Keratinocyte (primary cell): Measurements from ENCODE around the gene CA9. TPM values are rescaled to one million over a fixed set of nuclear protein-coding genes. Genes with fewer than 3 reads are reported as not detected.

Experiments
- DNase-seq: peaks from one replicate; pipeline ENCODE4 v3.0.0-alpha.2; 2011; ENCODE audit warnings: low read depth, missing footprints, low spot score
- FAIRE-seq: peaks from 2 replicates; lab custom pipeline; 2011; peaks lifted over from hg19 to GRCh38; lab: Jason Lieb, UNC
- H2AFZ ChIP-seq: 2 replicates; pipeline ENCODE4 v1.6.0; 2012; ENCODE audit warnings: low read length, control low read depth, inconsistent platforms; ENCODE audit not compliant: control insufficient read depth
- H3K27ac ChIP-seq: 2 replicates; pipeline ENCODE4 v1.5.1; 2011; ENCODE audit warnings: low read length; ENCODE audit not compliant: control insufficient read depth, insufficient read depth
- H3K27me3 ChIP-seq: 3 replicates; pipeline ENCODE4 v1.6.0; 2011; ENCODE audit warnings: low read length; ENCODE audit not compliant: control insufficient read depth, insufficient read depth; ENCODE audit errors: extremely low read depth
- H3K36me3 ChIP-seq, 2 experiments: 2 replicates in 1 of 2; 3 replicates in 1 of 2; pipeline ENCODE4 v1.5.1; 2011; ENCODE audit warnings: low read length in 2 of 2, mild to moderate bottlenecking in 1 of 2; ENCODE audit not compliant: control insufficient read depth in 2 of 2, insufficient read depth in 2 of 2; ENCODE audit errors: extremely low read depth in 1 of 2
- H3K4me1 ChIP-seq: 3 replicates; pipeline ENCODE4 v1.5.1; 2011; ENCODE audit warnings: low read length; ENCODE audit not compliant: control insufficient read depth, insufficient read depth; ENCODE audit errors: extremely low read depth
- H3K4me2 ChIP-seq: 3 replicates; pipeline ENCODE4 v1.6.0; 2011; ENCODE audit warnings: low read depth, low read length; ENCODE audit not compliant: control insufficient read depth, insufficient read depth; ENCODE audit errors: extremely low read depth
- H3K4me3 ChIP-seq, 3 experiments: fragments of 200-600 bp in 1 of 3; sonication (generic) in 1 of 3; 2 replicates in 2 of 3; 3 replicates in 1 of 3; pipeline ENCODE4 v1.5.1; 2011 to 2016; ENCODE audit warnings: low read length in 3 of 3, mild to moderate bottlenecking in 3 of 3, control low read depth in 2 of 3, inconsistent platforms in 1 of 3, low read depth in 1 of 3, mixed read lengths in 1 of 3, mixed run types in 1 of 3, moderate library complexity in 1 of 3; ENCODE audit not compliant: control insufficient read depth in 2 of 3, insufficient read depth in 2 of 3; ENCODE audit errors: extremely low read depth in 1 of 3
- H3K79me2 ChIP-seq: 2 replicates; pipeline ENCODE4 v1.6.0; 2012; ENCODE audit warnings: low read length; ENCODE audit not compliant: control insufficient read depth, insufficient read depth
- H3K9ac ChIP-seq: 3 replicates; pipeline ENCODE4 v1.6.0; 2011; ENCODE audit warnings: low read length; ENCODE audit not compliant: control insufficient read depth, insufficient read depth; ENCODE audit errors: extremely low read depth
- H3K9me1 ChIP-seq: 3 replicates; pipeline ENCODE4 v1.6.0; 2011; ENCODE audit warnings: low read length; ENCODE audit not compliant: control insufficient read depth, insufficient read depth; ENCODE audit errors: extremely low read depth
- H3K9me3 ChIP-seq: 2 replicates; pipeline ENCODE4 v1.5.1; 2012; ENCODE audit warnings: low read depth, low read length; ENCODE audit not compliant: control insufficient read depth
- H4K20me1 ChIP-seq: 3 replicates; pipeline ENCODE4 v1.6.0; 2011; ENCODE audit warnings: low read length; ENCODE audit not compliant: control insufficient read depth, insufficient read depth; ENCODE audit errors: extremely low read depth
- EZH2 ChIP-seq: IDR thresholded peaks from one replicate; pipeline ENCODE4 v1.6.1; 2012; ENCODE audit warnings: inconsistent platforms, mild to moderate bottlenecking, low read length, moderate library complexity
- dilution Hi-C: fragments of 300-500 bp; cut with MboI; formaldehyde crosslinking; loops from one replicate; pipeline ENCODE4 v1.7.0; 2020; ENCODE audit warnings: low sequenced_read_pairs; ENCODE audit not compliant: extremely low pct_ligation_motif_present
- polyA plus RNA-seq, 5 experiments: library from polyadenylated mRNA; depleted of rRNA in 3 of 5; stranded (reverse) in 3 of 5; stranded (forward) in 1 of 5; unstranded in 1 of 5; fragments of >200 nt; gene quantifications; 1 replicate in 1 of 5; 2 replicates in 3 of 5; 3 replicates in 1 of 5; pipeline versions ENCODE4 v1.2.1 to v1.2.3, GENCODE V29; 2011 to 2012; ENCODE audit warnings: missing spikeins in 2 of 5, low read depth in 1 of 5, low replicate concordance in 1 of 5
- TF ChIP-seq, protein P1 (sequence below), 3 experiments: IDR thresholded peaks in 1 of 3; conservative IDR thresholded peaks in 1 of 3; optimal IDR thresholded peaks in 1 of 3; 2 replicates in 2 of 3; 3 replicates in 1 of 3; pipeline versions ENCODE3 to v1.5.1; 2011; ENCODE audit warnings: low read length in 3 of 3, mild to moderate bottlenecking in 3 of 3, moderate library complexity in 2 of 3, control low read depth in 1 of 3, inconsistent platforms in 1 of 3; ENCODE audit not compliant: insufficient read depth in 2 of 3; ENCODE audit errors: extremely low read depth in 1 of 3

Gene CA9
- polyA plus RNA-seq, 1 donor (not counting 4 experiments of a cell fraction or from before 2014, with no cell fraction given): 7.2 TPM

DNA sequence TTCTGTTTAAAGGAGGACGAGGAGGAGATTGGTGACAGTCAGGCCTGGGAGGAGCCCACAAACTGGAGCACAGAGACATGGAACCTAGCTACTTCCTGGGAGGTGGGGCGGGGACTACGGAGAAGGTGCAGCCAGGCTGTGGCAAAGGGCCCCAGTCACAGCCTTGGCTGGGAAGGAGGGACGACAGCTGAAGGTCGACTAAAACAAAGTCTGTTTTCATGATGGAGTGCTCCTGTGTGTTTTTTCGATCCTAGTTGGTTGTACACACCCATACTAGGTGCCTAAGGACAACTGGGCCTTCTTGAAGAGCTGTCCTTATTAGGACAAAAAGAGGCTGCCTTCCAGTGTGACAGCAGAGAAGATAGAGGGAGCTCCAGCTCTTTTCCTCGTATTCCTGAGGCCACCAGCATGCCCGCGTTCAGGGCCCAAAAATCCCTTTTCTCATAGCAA is 12.7 kb upstream of the CA9 start:
- Histone ChIP-seq H3K9me3 (no peaks in the 10 kb centered on the region), H2AFZ (no peak overlapping the region), H3K79me2 (peaks cover 2% of the 10 kb centered on the region), H3K9ac (no peak overlapping the region), H3K36me3 (peaks cover 1 to 13% of the 10 kb centered on the region in 2 experiments), H3K9me1 (no peaks in the 10 kb centered on the region), H4K20me1 (no peaks in the 10 kb centered on the region), H3K27ac (no peak overlapping the region), H3K4me3 (no peak overlapping the region), H3K27me3 (peaks cover 3% of the 10 kb centered on the region), H3K4me1 (peaks cover 20% of the 10 kb centered on the region), H3K4me2 (no peak overlapping the region)
- no peak for FAIRE-seq
- no peak for DNase-seq
- dilution Hi-C loops: no loop called here
- TF ChIP-seq, protein P1, sequence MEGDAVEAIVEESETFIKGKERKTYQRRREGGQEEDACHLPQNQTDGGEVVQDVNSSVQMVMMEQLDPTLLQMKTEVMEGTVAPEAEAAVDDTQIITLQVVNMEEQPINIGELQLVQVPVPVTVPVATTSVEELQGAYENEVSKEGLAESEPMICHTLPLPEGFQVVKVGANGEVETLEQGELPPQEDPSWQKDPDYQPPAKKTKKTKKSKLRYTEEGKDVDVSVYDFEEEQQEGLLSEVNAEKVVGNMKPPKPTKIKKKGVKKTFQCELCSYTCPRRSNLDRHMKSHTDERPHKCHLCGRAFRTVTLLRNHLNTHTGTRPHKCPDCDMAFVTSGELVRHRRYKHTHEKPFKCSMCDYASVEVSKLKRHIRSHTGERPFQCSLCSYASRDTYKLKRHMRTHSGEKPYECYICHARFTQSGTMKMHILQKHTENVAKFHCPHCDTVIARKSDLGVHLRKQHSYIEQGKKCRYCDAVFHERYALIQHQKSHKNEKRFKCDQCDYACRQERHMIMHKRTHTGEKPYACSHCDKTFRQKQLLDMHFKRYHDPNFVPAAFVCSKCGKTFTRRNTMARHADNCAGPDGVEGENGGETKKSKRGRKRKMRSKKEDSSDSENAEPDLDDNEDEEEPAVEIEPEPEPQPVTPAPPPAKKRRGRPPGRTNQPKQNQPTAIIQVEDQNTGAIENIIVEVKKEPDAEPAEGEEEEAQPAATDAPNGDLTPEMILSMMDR (optimal IDR thresholded peaks at IDR 0.05 in 1 of 3, IDR thresholded peaks at IDR 0.05 in 1 of 3, conservative IDR thresholded peaks at IDR 0.05 in 1 of 3; ENCODE audit: extremely low read depth in 1 of 3, insufficient read depth in 2 of 3, low read length in 3 of 3): peak; percentile 45 to 64 (median 51)
- no peak for TF ChIP-seq EZH2

GRCh38 chr9:35661756-35662350 is 11.9 kb upstream of the CA9 start:
- DNase-seq: no peak
- FAIRE-seq: no peak
- Histone ChIP-seq H3K27me3 (no peaks in the 10 kb centered on the region), H3K36me3 (peaks cover 1 to 13% of the 10 kb centered on the region in 2 experiments), H3K79me2 (peaks cover 2% of the 10 kb centered on the region), H3K4me2 (no peak overlapping the region), H4K20me1 (no peaks in the 10 kb centered on the region), H2AFZ (no peak overlapping the region), H3K9me3 (no peaks in the 10 kb centered on the region), H3K27ac (no peak overlapping the region), H3K4me1 (peaks cover 20% of the 10 kb centered on the region), H3K9me1 (no peaks in the 10 kb centered on the region), H3K9ac (no peak overlapping the region), H3K4me3 (no peak overlapping the region)
- TF ChIP-seq EZH2: no peak
- TF ChIP-seq, protein P1 (optimal IDR thresholded peaks at IDR 0.05 in 1 of 3, IDR thresholded peaks at IDR 0.05 in 1 of 3, conservative IDR thresholded peaks at IDR 0.05 in 1 of 3; ENCODE audit: extremely low read depth in 1 of 3, insufficient read depth in 2 of 3, low read length in 3 of 3): no peak
- dilution Hi-C loops: no loop called here
